Body of pancreas (tissue), 4 donors: ENCODE results near the gene TMEM213.

ENCODE experiments used
- CTCF ChIP-seq, 7 experiments: fragments of 450-650 bp in 4 of 7; fragments of 200-600 bp in 3 of 7; sonication (generic) in 3 of 7; IDR thresholded peaks; one replicate each; pipeline ENCODE4 v1.5.1; 2016 to 2019; ENCODE audit warnings: antibody characterized with exemption in 7 of 7
- POLR2A ChIP-seq, 3 donors: fragments of 450-650 bp; IDR thresholded peaks; one replicate each; pipeline ENCODE4 v1.6.1; 2016; ENCODE audit warnings: antibody characterized with exemption in 3 of 3, mild to moderate bottlenecking in 2 of 3

- TF ChIP-seq CTCF (IDR thresholded peaks at IDR 0.05) (no peak), POLR2A (IDR thresholded peaks at IDR 0.05) (no peak)
Measured at GRCh38 chr7:138848056-138848980, 50.5 kb downstream of the TMEM213 start.
